ENCODE data around the gene TFAP2B.

DNA sequence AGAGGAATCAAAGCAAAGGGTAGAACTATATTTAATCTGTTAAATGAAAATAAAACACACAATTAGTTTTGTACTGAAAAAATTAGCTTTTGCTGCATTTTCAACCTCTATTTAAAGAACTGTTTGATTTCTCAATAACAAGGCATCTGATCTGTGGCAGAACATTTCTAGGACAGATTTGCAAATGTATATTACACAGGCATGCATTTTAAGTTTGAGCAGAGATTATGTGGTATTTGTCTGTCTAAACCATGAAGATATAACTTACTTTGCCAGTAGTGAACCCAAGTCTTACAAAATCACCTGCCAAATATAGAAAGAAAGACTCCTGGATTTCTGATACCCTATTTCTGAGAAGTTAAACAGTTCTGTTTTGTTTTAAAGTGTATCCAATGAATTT, 71.9 kb downstream of the TFAP2B start:
- TF ChIP-seq, protein P1, sequence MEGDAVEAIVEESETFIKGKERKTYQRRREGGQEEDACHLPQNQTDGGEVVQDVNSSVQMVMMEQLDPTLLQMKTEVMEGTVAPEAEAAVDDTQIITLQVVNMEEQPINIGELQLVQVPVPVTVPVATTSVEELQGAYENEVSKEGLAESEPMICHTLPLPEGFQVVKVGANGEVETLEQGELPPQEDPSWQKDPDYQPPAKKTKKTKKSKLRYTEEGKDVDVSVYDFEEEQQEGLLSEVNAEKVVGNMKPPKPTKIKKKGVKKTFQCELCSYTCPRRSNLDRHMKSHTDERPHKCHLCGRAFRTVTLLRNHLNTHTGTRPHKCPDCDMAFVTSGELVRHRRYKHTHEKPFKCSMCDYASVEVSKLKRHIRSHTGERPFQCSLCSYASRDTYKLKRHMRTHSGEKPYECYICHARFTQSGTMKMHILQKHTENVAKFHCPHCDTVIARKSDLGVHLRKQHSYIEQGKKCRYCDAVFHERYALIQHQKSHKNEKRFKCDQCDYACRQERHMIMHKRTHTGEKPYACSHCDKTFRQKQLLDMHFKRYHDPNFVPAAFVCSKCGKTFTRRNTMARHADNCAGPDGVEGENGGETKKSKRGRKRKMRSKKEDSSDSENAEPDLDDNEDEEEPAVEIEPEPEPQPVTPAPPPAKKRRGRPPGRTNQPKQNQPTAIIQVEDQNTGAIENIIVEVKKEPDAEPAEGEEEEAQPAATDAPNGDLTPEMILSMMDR (IDR thresholded peaks at IDR 0.05), result no peak
- TF ChIP-seq POLR2A (IDR thresholded peaks at IDR 0.05), result no peak

Measured in thyroid gland (tissue), 4 donors.